HCT116 (cell line): ENCODE data around the gene ACTR1A.

ENCODE experiments used
- CTCF ChIP-seq, 3 experiments: fragments of 200-600 bp in 1 of 3; sonication (generic) in 1 of 3; IDR thresholded peaks in 2 of 3; conservative IDR thresholded peaks in 1 of 3; 2 replicates each; pipeline ENCODE4 v1.5.1; 2012 to 2017; ENCODE audit warnings: low read depth in 2 of 3, low read length in 2 of 3, antibody characterized with exemption in 1 of 3, borderline replicate concordance in 1 of 3, control low read depth in 1 of 3, mild to moderate bottlenecking in 1 of 3, mixed read lengths in 1 of 3, mixed run types in 1 of 3, moderate library complexity in 1 of 3; ENCODE audit not compliant: insufficient read depth in 1 of 3
- EGR1 ChIP-seq: IDR thresholded peaks from 2 replicates; pipeline ENCODE4 v1.6.1; 2012; ENCODE audit warnings: low read depth
- EZH2 ChIP-seq: fragments of 200-600 bp; sonication (generic); IDR thresholded peaks from 2 replicates; pipeline ENCODE4 v1.6.1; 2017; ENCODE audit warnings: antibody characterized with exemption, mixed run types
- EZH2phosphoT487 ChIP-seq: fragments of 200-600 bp; IDR thresholded peaks from 2 replicates; pipeline ENCODE4 v1.6.1; 2018; ENCODE audit warnings: antibody characterized with exemption, borderline replicate concordance
- MAX ChIP-seq: IDR thresholded peaks from 2 replicates; pipeline ENCODE4 v1.6.1; 2012
- POLR2A ChIP-seq: IDR thresholded peaks from 2 replicates; pipeline ENCODE4 v1.7.0; 2011; ENCODE audit warnings: borderline replicate concordance; ENCODE audit not compliant: insufficient read depth, insufficient read length; ENCODE audit errors: extremely low read depth
- REST ChIP-seq: IDR thresholded peaks from 2 replicates; pipeline ENCODE4 v1.6.1; 2012; ENCODE audit warnings: low read depth
- SRF ChIP-seq: IDR thresholded peaks from 2 replicates; pipeline ENCODE4 v1.6.1; 2012; ENCODE audit warnings: low read depth
- YY1 ChIP-seq: IDR thresholded peaks from 2 replicates; pipeline ENCODE4 v1.6.1; 2011; ENCODE audit warnings: low read length, low read depth, moderate library complexity, mild to moderate bottlenecking; ENCODE audit not compliant: insufficient replicate concordance; ENCODE audit errors: extremely low read depth
- ZBTB33 ChIP-seq: IDR thresholded peaks from 2 replicates; pipeline ENCODE4 v1.6.1; 2011; ENCODE audit warnings: mild to moderate bottlenecking, low read length, moderate library complexity; ENCODE audit not compliant: insufficient replicate concordance; ENCODE audit errors: extremely low read depth

- TF ChIP-seq CTCF (IDR thresholded peaks at IDR 0.05 in 2 of 3, conservative IDR thresholded peaks at IDR 0.05 in 1 of 3; ENCODE audit: borderline replicate concordance in 1 of 3, insufficient read depth in 1 of 3, low read depth in 2 of 3, low read length in 2 of 3): no peak
- no peak for TF ChIP-seq EGR1
- TF ChIP-seq EZH2: no peak
- TF ChIP-seq ZBTB33: no peak
- no peak for TF ChIP-seq POLR2A
- TF ChIP-seq REST: no peak
- TF ChIP-seq YY1: no peak
- no peak for TF ChIP-seq SRF
- no peak for TF ChIP-seq EZH2phosphoT487
- TF ChIP-seq MAX: no peak
Measured at GRCh38 chr10:102468683-102469082, 33.8 kb downstream of the ACTR1A start.
